ENCODE data around the gene VENTX.

VENTX gene

GRCh38 chr10:133237588-133238465 lies at the start of gene VENTX:
Gene VENTX (plus strand): TSS chr10:133237855. CDS start chr10:133237915, 60 bp downstream.
- DNase-seq (ENCODE audit: low read depth): no peak

GRCh38 chr10:133187906-133188681 lies 49.6 kb upstream of the VENTX start:
- DNase-seq (ENCODE audit: low read depth): no peak

- DNase-seq (ENCODE audit: low read depth): no peak
Observed at GRCh38 chr10:133189256-133189655, 48.4 kb upstream of the VENTX start.

GRCh38 chr10:133189726-133190125 lies 47.9 kb upstream of the VENTX start:
- no peak for DNase-seq (ENCODE audit: low read depth)

GRCh38 chr10:133190225-133190624 lies 47.4 kb upstream of the VENTX start:
- DNase-seq (ENCODE audit: low read depth): no peak

GRCh38 chr10:133191651-133192050 lies 46.0 kb upstream of the VENTX start:
- DNase-seq (ENCODE audit: low read depth): no peak

- DNase-seq (ENCODE audit: low read depth): no peak
Observed at GRCh38 chr10:133194151-133194550, 43.5 kb upstream of the VENTX start.

- no peak for DNase-seq (ENCODE audit: low read depth)
Observed at GRCh38 chr10:133195096-133195495, 42.6 kb upstream of the VENTX start.

GRCh38 chr10:133195611-133196010 lies 42.0 kb upstream of the VENTX start:
- no peak for DNase-seq (ENCODE audit: low read depth)

- no peak for DNase-seq (ENCODE audit: low read depth)
Observed at GRCh38 chr10:133196221-133196915, 41.3 kb upstream of the VENTX start.

- no peak for DNase-seq (ENCODE audit: low read depth)
Observed at GRCh38 chr10:133196936-133197758, 40.5 kb upstream of the VENTX start.

- no peak for DNase-seq (ENCODE audit: low read depth)
Observed at GRCh38 chr10:133197786-133198185, 39.9 kb upstream of the VENTX start.

GRCh38 chr10:133198206-133198605 lies 39.4 kb upstream of the VENTX start:
- DNase-seq (ENCODE audit: low read depth): no peak

- DNase-seq (ENCODE audit: low read depth): no peak
Observed at GRCh38 chr10:133198621-133199487, 38.8 kb upstream of the VENTX start.

GRCh38 chr10:133199488-133199885 lies 38.2 kb upstream of the VENTX start:
- DNase-seq (ENCODE audit: low read depth): no peak

- DNase-seq (ENCODE audit: low read depth): no peak
Observed at GRCh38 chr10:133199992-133200611, 37.6 kb upstream of the VENTX start.

GRCh38 chr10:133200621-133201031 lies 37.0 kb upstream of the VENTX start:
- no peak for DNase-seq (ENCODE audit: low read depth)

- no peak for DNase-seq (ENCODE audit: low read depth)
Observed at GRCh38 chr10:133201151-133201947, 36.3 kb upstream of the VENTX start.

All from amniotic epithelial cell (primary cell).